HG03469 (cell line): ENCODE measurements around the gene SCN1B.

Experiments
- ATAC-seq: cut with Tn5 transposase; IDR thresholded peaks from one replicate; pipeline ENCODE4 v1.9.1; 2021; ENCODE audit warnings: mild to moderate bottlenecking, moderate library complexity, moderate number of reproducible peaks; ENCODE audit not compliant: unreplicated experiment

Gene SCN1B

DNA sequence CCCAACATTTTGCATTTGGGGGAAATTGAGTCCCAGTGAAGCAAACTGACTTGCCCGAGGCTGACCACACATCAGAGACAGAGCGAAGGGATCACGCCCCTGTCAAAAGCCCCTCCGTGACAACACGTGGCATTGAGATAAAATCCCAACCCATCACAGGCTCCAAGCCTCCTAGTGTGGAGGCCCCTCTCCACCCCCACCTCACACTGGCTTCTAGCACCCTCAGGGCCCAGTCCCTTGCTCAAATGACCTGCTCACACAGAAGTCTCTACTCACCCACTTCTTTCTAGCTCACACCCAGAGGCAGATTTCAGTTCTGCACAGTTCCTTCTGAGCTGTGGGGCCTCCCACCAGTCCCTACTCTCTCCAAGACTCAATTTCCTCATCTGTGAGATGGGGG lies 21.5 kb downstream of the SCN1B start:
- ATAC-seq = no peak

- ATAC-seq = no peak
Measured at GRCh38 chr19:35052599-35053190, 22.4 kb downstream of the SCN1B start.

GRCh38 chr19:35053667-35054293 lies 23.5 kb downstream of the SCN1B start:
- no peak for ATAC-seq

DNA sequence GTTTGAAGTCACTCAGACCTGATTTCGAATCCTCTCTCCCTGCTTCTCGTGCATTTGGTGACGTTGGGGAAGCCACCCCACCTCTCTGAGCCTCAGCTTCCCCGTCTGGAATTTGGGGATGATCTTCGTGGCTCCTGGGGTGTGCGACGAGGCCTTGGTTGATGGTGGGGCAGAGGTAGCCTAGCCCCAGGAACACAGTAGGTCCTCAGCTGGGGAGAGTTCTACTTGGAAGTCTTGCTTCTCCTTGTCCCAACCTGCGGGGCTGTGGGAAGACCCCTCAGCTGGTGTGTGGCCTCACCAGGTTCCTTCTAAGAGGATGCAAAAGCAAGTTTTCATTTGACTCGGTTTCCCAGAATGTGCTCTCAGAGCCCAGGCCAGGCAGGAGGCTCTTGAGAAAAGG lies 24.4 kb downstream of the SCN1B start:
- no peak for ATAC-seq

DNA sequence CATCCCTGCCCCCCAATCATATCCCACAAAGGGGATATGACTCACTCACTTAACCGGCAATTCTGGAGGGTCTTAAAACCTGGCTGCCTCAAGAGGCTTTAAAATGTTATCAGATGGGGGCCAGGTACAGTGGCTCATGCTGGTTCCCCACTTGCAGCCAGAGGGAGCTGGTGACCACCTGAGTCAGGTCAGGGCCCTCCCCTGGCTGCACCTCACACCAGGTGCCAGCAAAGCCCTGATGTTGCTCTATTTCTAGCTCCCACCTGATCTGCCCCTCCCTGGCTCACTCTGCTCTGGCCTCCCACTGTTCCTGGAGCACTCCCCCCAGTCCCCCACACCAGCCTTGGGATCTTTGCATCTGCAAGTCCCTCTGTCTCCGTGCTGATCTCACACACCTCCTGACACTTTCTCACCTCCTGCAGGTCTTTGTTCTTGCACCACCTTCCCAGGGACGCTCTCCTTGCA lies 25.5 kb downstream of the SCN1B start:
- ATAC-seq = no peak

DNA sequence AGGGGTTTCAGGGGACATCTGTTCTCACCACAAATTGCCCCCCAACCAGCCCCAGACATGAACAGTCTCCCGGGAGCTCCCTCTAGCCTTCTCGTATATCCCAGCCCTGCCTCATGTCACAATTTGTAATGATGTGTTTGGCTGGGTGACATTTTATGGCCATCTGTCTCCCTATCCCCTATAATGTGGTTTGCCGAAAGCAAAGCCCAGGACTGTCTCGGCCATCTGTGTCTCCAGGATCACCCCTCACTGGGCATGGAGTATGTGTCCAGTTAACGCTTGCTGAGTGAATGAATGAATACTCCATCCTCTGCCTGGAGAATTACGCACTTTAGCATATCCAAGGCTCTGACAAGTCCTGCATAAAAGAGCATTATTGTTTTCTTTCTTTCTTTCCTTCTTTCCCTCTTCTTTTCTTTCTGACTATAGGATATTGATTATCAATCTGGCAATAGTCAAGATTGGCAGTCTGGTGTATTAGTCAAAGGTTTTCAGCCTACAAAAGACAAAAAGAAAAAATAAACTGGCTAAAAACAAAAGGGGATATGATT lies 26.3 kb downstream of the SCN1B start:
- no peak for ATAC-seq

- no peak for ATAC-seq
Measured at GRCh38 chr19:35058370-35058769, 28.1 kb downstream of the SCN1B start.

DNA sequence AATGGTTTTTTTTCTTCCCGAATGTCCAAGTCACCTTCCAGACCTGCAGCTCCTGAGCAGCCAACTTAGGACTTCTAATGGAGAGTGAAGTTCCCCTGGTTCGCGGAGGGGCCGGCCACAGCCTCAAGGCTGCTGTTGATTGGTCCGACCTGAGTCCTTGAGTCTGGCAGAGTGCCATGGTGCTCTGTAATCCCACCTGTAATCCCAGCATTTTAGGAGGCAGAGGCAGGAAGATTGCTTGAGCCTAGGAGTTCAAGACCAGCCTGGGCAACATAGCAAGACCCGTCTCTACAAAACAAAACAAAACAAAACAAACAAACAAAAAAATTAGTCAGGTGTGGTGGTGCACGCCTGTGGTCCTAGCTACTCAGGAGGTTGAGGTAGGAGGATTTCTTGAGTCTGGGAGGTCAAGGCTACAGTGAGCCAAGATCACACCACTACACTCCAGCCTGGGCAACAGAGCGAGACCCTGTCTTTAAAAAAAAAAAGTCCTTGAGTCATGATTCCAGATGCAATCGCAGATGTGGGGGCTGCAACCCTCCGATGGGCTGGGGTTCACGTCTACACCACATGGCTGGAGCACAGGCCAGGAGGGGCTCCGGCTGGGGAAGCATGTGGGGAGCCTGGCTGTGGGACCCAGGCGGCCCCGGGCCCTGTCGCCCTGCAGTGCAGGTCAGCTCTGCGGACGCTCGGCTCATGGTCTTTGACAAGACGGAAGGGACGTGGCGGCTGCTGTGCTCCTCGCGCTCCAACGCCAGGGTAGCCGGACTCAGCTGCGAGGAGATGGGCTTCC lies 28.9 kb downstream of the SCN1B start:
- ATAC-seq = no peak

DNA sequence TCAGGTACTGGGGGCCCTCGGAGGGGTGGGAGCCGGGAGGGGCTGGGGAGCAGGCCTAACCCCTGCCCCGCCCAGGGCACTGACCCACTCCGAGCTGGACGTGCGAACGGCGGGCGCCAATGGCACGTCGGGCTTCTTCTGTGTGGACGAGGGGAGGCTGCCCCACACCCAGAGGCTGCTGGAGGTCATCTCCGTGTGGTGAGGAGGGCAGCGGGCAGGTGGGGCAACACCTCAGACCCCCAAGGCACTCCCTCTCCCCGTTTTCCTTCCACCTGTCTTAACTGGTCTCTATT lies 29.5 kb downstream of the SCN1B start:
- no peak for ATAC-seq

GRCh38 chr19:35060160-35060855 lies 30.0 kb downstream of the SCN1B start:
- no peak for ATAC-seq

GRCh38 chr19:35061583-35062373 lies 31.5 kb downstream of the SCN1B start:
- no peak for ATAC-seq

DNA sequence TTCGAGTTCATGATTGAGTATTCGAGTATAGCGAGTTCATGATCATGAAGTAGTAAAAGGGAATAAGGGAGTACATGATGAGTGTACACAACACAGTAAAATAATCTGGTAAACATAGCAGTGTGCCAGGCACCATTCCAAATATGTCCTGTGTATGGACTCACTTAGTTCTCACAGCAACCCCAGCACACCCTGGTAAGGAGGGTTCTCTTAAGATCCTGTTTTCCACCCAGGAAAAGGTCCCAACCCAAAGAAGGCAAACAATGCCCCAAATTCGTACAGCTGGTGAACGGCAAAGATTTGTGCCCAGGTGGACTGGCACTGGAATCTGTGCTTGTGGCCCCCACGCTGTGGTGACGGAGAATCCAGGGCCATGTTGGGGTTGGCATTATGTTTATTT lies 32.7 kb downstream of the SCN1B start:
- no peak for ATAC-seq

DNA sequence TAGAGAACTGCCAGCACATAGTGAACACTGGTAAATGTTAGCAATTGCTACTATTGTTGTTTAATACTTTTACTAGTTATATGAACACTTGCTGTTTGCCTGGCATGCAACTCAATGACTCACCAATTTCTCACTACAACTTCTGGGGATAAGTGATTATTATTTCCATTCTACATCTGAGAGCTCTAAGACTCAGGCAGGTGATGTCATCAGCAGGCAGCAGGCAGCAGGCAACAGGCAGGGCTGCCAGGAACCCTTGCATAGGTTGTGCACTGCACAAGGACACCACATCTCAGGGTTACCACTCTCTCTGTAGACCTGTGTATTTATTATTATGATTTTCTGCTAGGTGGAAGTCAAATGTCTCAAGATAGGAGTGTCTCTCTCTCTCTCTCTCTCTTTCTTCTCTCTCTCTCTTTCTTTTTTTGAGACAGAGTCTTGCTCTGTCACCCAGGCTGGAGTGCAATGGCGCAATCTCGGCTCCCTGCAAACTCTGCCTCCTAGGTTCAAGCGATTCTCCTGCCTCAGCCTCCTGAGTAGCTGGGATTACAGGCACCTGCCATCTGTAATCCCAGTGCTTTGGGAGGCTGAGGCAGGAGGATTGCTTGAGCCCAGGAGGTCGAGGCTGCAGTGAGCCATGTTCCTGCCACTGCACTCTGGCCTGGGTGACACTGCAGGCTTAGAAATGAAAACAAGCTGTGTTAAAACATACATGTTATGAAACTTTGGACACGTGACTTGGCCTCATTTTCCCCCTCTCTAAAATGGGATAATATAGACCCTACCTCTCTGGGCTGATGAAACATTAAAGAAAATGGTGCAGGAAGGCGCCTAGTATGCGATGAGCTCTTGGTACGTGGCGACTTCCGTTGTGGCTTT lies 33.9 kb downstream of the SCN1B start:
- no peak for ATAC-seq

DNA sequence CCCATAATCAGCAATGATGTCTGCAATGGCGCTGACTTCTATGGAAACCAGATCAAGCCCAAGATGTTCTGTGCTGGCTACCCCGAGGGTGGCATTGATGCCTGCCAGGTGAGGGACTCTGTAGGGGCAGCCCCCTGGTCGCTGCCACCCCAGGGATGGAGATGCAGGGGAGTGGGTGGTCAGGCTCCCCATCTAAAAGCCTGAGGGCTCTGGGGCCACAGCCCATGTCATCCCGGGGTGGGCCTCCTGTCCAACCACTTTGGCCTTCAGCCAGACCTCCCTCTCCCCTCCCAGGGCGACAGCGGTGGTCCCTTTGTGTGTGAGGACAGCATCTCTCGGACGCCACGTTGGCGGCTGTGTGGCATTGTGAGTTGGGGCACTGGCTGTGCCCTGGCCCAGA lies 35.3 kb downstream of the SCN1B start:
- no peak for ATAC-seq

- ATAC-seq = no peak
Measured at GRCh38 chr19:35066121-35066520, 35.9 kb downstream of the SCN1B start.

- no peak for ATAC-seq
Measured at GRCh38 chr19:35066691-35067563, 36.7 kb downstream of the SCN1B start.

DNA sequence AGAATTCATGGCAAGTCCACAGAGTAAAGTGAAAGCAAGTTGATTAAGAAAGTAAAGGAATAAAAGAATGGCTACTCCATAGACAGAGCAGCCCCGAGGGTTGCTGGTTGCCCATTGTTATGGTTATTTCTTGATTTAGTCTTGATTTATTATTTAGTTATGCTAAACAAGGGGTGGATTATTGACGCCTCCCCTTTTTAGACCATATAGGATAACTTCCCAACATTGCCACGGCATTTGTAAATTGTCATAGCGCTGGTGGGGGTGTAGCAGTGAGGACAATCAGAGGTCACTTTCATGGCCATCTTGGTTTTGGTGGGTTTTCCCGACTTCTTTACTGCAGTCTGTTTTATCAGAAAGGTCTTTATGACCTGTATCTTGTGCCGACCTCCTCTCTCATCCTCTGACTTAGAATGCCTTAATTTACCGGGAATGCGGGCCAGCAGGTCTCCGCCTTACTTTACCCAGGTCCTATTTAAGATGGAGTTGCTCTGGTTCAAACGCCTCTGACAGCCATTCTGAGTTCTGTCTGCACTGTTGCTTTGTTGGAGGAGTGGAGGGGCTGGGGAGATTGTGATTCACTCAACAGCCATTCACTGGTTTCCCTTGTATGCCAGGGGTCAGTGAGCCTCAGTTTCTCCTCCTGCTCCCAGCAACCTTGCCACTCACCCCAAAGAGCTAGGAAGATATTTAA lies 38.8 kb downstream of the SCN1B start:
- no peak for ATAC-seq

DNA sequence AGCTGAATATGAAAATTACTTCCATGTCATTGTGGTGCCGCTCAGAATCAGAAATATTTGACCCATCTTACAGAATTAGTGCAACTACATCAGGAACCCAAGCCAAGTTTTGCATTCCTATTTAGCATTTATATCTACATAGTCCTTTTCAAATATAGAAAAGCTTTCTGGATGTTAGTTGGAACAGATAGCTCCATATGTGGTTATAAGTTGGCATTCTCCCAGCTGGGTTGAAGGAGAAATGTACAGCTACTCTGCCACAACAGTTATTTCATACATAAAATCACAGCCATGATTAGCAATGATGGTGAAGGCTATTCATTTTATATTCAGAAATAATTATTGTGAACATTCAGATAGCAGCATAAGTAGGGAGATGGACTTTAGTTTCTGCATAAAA lies 39.4 kb downstream of the SCN1B start:
- ATAC-seq = no peak
